ENCODE results near the gene ZHX3. TPM values are rescaled to one million over a fixed set of nuclear protein-coding genes. Genes with fewer than 3 reads are reported as not detected.

ZHX3 gene
- total RNA-seq, 1 experiment from 2014 or later, result 4.6 TPM

DNA sequence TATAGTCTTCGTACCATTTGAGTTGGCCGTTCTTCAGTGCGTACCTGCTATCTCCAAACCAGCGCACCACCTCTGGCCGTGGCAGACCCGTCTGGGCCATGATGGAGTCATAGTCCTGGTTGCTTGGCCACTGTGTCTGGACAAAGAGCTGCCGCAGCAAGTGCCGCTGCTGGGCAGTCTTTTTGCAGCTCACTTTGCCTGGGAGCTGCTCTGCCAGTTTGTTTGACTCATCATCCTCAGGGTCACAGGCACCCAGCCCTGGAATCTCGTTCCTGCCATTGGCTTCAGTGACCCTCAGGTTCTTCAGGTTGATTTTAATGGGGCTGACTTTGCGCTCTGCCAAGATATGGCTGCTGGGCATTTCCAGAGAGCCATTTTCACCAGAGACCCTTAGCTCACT is 115.1 kb downstream of the ZHX3 start:
- DNase-seq (ENCODE audit: extremely low read depth, low read depth), result no peak

DNA sequence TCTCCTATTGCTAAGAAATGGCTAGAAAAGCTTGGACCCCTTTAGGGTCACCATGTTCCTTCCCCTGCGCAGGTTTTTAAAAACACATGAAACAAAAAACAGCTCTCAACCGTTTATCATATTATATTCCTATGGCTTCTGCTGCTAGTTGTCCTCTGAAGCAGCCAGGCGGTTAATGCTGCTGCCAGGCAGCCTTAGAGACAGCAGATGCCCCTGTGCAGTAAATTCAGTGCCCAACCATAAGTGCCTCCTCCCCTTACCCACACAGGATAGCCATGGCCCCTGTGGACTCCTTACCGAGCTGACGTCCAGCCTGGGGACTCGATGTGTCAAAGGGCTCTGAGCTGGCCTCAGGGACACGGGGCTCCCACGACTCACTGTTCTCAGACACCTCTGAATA is 115.8 kb downstream of the ZHX3 start:
- no peak for DNase-seq (ENCODE audit: extremely low read depth, low read depth)

DNA sequence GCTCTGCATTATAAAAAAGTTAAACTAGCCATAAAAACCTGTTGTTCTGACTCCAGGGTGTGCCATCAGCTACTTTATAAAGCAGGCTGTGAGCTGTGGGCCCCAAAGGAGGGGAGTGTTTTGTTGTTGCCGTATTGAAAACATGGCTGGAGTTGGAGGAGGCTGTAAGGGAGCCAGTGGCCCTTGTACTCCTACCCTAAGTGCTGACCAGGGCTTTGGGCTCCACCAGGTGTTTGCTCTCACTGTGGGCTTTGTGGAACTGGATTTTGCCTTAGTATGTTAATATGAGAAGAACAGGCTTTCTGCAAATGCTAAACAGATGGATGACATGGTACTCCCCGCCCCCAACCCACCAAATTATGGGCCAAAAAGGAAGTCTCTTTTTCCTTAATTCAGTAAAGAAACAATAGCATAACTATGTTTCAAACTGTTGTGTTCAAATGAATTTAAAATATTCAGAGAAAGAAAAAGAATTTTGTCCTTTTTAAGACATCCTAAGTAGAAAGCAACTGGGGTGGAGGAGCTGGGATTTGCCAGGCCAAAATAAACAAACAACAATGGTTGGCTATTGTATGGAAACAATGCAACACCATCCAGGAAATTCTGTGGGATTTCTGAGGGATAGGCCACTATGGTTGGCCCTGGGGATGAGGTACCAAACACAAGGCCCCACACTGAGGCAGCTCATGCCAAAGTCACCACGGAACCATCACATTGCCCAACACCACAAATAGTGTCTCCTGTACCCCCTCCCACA is 116.9 kb downstream of the ZHX3 start:
- DNase-seq (ENCODE audit: extremely low read depth, low read depth), result no peak

DNA sequence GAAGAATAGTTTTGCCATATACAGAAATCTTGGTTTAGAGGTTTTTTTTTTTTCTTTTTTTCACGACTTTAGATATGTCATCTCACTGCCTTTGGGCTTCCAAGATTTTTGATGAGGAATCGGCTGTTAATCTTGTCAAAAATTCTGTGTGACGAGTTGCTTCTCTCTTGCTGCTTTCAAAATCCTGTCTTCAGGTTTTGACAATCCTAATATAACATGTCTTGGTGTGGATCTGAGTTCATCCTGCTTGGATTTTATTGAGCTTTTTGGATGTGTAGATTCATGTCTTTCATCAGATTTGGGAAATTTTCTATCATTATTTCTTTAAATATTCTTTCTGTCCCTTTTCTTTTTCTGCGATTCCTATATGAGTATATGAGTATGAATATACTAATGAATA is 119.1 kb downstream of the ZHX3 start:
- DNase-seq (ENCODE audit: extremely low read depth, low read depth), result no peak

DNA sequence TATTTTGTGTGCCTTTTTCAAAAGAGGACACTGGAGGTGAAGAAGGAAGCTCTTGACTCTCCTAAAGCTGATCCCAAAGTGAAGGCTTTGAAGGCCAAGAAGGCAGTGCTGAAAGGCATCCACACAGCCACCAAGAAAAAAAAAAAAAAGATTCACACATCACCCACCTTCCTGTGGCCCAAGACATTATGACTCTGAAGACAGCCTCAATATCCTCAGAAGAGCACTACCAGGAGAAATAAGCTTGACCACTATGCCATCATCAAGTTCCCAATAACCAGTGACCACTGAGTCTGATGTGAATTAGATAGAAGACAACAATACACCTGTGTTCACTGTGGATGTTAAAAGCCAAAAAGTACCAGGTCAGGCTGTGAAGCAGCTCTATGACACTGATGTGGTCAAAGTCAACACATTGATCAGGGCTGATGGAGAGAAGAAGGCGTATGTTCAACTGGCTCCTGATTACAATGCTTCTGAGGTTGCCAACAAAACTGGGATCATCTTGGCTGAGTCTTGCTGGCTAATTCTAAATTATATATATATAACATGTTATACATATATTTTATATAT is 120.8 kb downstream of the ZHX3 start:
- no peak for DNase-seq (ENCODE audit: extremely low read depth, low read depth)

DNA sequence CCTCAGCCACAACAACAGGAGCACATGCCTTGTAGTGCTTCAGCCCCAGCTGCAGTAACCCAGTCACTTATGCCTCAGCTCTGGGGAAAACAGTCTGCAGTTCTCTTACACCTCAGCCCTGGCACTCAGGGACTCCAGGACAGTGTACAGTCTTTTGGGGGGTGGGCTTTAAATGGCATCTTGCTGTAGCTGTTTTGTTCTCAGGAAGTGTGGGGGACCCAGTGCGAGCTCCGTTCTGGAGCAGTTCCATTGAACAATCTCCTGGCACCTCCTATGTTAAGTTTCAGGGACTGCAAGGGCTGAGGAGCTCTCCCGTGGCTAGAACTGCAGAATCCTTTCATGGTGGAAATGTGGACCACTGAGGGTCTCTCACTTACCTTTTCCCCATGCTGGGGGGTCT is 125.0 kb downstream of the ZHX3 start:
- no peak for DNase-seq (ENCODE audit: extremely low read depth, low read depth)

DNA sequence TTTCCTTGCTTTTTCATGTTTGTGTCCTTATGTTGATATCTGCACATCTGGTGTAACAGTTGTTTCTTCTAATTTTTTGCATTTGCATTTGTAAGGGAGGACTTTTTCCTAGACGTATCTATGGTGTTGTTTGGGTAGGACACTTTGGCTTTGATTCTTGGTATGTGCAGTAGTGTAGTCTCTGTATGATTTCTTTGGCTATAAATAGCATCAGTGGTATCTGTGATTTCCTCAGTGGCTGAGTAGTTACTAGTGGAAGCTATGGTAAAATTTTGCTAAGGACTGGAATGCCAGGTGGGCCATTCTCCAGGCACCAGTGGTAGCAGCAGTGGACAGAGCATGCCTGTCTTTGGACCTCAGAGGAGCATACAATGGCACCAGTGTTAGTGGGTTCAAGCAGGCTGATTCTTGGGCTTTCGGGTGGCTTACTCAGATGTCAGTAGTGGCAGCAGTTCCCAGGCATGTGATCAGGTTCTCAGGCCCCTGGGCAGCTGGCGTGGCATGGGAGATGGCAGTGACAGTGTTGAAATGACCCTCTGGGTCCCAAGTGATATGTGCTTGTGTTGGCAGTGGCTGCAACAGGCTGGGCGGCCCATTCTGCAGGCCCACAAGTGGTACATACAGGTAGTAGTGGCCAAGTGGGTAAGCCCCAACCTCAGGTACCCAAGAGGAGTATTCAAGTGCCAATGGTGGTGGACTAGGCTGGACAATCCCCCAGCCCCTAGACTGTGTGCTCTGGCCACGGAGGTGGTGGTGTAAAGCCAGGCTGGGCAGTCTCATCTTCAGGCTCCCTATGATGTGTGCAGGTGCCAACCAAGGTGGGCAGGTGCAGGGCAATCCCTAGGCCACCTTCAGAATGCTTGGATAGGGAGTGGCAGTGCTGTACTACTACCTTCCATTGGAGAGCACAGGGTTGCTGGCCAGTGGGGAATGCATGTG is 125.7 kb downstream of the ZHX3 start:
- no peak for DNase-seq (ENCODE audit: extremely low read depth, low read depth)

DNA sequence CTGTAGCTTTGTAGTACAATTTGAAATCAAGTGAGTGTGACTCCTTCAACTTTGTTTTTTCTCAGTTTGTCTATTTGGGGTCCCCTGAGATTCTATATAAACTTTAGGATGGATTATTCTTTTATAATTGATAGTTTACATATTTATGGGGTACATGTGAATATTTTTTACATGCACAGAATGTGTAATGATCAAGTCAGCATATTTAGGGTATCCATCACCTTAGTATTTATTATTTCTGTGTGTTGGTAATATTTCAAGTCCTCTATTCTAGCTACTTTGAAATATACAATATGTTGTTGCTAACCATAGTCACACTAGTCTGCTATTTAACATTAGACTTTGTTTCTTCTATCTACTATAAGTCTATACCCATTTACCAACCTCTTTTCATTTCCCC is 129.9 kb downstream of the ZHX3 start:
- no peak for DNase-seq (ENCODE audit: extremely low read depth, low read depth)

DNA sequence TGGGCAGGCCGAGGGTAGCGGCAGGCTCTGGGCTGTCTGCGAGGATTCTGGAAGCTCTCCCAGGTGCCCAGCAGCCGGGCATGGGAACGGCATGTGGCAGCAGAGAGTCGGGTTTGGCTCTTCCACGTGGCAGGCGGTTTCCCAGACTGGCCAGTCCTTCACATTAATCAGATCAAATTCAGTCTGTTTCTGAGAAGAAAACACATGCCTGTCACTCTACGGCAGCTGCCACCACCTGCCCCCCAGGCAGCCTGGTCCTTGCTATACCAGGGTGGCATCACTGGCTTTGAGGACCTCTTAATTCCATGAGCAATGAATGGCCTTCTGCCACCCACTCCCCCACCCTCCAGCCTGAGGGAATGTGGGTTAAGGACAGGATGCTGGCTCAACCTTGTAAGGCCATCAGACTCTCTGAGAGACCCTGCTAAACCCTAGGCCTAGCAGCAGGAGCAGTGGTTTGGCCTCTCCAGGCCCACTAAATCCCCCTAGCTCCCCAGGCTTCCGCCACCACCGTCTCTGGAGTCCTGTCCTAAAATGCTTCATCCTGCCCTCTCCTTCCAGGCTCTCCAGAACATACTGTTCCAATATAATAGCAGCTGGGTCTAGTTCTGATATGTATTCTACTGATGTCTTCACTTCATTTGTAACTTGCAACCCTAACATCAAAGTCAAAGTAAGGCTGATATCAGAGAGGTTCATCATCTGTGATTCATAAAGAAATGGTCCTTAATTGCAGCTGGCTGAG is 132.3 kb downstream of the ZHX3 start:
- no peak for DNase-seq (ENCODE audit: extremely low read depth, low read depth)

DNA sequence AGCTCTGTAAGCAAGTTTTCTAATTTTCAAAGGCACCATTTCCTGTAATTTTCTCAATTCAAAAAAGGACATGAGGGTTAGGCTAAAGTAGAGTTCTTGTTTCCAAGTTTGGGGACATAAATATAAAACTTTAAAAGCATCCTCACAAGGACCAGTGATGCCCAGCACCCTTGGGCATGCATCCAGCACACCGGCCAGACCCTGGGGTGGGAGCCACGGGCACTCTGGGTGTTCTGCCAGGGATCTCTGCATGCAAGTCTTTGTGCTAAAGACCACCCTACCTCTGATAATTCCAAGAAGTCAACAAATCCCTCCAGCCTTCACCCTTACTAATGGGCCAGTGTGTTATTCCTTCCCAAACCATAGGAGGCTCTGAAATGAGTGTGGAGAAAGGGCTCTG is 133.7 kb downstream of the ZHX3 start:
- DNase-seq (ENCODE audit: extremely low read depth, low read depth), result no peak

DNA sequence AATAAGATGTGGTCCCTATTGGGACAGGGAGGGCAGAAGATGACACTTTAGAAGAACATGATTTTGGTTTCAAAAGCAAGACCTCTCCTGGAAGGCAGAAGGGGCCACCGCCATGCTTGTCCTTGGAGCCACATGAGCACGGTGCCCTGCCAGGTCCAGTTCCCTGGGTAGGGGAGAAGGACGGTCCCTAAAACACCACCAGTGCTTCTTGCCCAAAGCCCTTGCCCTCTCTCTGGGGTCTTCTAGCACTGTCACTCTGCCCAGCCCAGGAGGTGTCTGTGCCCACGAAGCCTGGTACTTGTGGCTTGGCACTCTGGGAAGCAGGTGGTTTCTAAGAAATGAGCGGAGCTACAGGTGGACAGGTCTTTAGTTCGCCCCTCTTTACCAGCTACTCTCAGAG is 134.1 kb downstream of the ZHX3 start:
- DNase-seq (ENCODE audit: extremely low read depth, low read depth), result no peak

DNA sequence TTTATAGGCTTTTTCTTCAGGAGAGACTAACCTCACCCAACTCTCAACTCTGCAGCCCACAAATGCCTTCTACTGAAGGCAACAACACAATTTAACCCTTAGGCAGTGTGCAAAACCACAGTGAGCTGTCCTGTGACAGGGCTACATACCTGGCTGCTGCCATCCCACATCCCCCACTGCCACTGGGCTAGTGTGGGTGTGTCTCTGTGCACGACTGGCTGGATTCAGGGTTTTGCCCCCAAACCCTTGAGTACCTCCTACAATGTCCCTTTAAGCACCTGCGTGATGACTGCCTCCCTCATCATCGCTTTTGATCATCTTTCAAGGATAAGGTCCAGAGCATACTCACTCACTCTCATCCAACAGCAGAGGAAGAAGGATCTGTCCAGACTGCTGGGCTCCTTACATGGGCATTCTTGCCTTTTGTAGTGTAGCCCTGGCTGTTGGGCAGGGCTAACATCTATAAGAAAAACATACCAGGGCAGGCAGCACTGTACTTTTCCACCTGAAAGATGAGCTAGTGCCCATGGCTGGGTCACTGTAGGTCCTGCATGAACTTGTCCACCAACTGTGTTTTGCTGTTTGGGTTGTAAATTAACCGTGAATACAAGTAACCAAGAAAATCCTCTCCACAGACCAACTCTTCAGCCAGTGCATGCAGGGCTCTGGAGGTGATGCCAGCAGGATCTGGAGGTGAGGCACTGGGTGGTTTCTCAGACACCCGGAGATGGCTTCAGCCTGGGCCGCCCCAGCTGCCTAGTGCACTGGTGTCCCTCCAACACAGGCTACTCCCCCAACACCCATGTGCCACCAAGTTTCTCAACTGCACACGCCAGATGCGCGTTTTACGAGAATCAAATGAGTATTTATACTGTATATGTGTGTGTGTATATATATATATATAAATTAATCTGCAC is 135.0 kb downstream of the ZHX3 start:
- no peak for DNase-seq (ENCODE audit: extremely low read depth, low read depth)

DNA sequence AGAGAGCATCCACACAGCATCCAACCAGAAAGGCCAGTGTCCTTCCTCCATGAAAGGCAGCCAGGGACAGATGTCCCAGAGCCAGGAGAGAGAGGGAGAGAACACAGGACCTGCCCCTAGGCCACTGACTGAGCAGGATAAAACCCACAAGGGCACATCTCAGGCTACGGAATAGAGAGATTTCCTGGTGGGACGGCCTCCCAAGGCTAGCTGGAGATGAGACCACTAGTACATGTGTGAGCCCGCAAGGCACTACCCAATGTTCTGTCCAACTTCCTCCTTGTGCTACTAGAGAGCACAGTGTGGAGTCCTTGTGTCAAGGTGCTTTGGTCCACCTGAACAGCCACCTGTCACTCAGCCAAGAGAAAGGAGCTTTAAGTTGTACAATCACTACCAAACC is 136.0 kb downstream of the ZHX3 start:
- DNase-seq (ENCODE audit: extremely low read depth, low read depth), result no peak

DNA sequence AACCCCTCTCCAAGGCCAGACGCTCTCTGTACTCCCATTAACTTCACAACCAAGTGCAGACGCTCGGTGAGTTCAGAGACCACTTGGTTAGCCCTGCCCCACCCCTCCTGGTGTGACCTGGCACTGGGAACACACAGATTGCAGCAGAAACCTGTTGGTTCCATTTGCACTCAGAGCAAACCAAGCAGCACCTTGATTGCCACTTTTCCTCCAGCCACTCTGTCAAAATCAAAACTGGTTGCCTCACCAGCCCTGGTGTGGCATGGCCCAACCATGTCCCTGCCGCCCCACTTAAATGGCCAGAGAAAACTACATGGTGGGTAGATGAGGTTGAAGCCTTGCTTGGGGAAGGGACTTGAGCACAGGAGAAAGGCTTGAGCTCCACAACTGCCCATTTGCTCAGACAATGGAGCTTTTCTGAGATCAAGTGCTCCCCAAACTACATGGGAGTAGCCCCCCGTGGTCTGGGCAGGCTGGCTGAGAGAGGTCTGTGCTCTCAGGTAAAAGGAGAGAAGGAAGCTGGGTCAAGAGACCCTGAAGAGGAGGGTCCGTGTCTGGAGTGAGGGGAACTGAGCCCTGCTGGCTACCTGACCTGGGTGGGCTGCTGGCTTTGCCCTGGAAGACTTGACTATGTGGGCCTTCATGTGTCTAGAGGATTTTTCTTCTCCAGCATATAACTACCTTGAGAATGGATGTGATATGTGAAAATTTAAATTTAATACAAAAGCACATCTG is 136.8 kb downstream of the ZHX3 start:
- no peak for DNase-seq (ENCODE audit: extremely low read depth, low read depth)

DNA sequence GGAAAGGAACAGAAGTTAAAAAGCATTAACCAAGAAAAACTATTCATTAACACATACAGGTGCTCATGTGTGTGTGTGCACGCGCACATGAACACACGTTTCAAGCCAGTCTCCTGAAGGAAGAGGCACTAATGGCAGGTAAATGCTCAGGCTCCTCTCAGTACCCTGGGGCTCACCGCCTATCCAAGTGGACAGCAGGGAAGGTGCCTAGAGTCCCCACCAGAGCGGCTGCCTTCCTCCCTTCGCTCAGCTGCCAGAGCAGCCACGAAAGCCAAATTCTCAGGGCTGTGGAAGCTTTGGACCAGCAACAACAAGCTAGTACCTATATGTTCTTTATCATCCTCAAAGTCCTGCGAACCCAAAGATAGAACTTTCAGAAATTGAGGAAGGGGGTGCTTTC is 137.6 kb downstream of the ZHX3 start:
- DNase-seq (ENCODE audit: extremely low read depth, low read depth), result no peak

DNA sequence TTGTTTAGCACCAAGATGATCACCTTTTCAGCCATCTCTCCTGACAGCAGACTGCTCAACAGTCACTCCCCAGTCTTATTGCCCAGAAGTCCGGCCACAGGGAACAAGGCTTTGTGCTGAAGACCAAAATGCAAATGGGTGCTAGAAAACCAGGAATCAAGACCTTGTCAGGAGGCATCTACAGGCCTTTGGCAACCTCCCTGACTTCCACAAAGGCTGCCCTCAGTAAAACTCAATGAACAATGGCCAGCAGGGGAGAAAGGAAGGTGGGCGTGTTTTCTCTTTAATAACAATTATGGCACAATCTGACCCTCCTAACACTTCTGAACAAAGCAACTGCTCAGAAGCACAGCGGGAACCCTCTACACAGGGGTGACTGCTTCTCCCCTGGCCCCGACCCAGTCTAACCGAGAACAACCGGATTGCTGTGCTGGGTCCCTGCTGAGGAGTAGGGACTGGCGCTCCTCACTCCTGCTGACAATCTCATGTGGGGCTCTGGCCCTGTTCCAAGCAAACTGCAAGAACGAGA is 138.6 kb downstream of the ZHX3 start:
- no peak for DNase-seq (ENCODE audit: extremely low read depth, low read depth)

DNA sequence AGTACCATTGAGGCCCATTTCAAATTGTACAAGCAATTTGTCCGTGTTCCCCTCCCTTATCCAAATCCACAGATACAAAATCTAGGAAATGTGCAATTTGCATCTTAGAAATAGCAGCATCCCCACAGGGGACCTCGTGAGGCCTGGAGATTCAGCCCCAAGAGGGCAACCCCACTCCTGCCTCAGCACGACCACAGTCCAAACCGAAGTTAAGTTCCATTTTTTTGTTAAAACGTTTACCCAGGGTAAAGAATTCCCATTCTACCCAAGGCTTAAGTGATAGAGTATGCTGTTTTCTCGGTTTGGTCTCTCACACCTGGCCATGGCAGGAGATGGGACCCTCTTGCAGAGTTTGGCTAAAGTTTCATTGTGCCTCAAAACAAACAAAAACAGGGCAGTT is 139.0 kb downstream of the ZHX3 start:
- no peak for DNase-seq (ENCODE audit: extremely low read depth, low read depth)

DNA sequence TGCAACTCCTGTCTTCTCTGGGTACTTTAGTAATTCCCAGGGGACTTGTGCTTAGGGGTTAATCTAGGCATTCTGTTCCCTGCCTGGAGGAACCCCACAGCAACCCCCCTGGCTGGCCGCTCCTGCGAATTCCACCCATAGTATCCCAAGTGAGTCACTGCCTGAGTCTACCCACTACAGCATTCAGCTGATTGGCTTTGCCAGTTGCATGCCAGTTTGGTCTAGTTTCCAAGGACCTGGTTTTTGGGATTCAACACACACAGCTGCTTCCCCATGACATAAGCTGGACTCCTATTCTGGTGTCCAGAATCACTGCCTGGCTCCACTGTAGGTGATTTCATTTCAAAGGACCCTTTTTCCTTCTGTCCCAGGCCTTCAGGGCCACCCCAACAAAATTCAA is 139.9 kb downstream of the ZHX3 start:
- no peak for DNase-seq (ENCODE audit: extremely low read depth, low read depth)

Data from NCI-H460 (cell line).